ENCODE measurements around the gene TOGARAM1.

The TOGARAM1 gene

DNA sequence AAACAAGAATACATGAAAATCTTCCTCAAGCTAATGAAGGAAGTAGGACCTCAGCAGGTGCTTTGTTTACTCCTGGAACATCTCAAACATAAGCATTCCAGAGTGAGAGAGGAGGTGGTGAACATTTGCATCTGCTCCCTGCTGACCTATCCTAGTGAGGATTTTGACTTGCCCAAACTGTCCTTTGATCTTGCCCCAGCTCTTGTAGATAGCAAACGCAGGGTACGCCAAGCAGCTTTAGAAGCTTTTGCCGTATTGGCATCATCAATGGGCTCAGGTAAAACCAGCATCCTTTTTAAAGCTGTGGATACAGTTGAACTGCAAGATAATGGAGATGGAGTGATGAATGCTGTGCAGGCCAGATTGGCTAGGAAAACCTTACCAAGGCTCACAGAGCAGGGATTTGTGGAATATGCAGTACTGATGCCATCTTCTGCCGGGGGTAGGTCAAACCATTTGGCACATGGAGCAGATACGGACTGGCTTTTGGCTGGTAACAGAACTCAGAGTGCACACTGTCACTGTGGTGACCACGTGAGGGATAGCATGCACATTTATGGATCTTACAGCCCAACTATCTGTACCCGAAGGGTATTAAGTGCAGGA, 1.9 kb downstream of the TOGARAM1 start:
- no peak for DNase-seq (ENCODE audit: low read depth in 3 of 3)

DNA sequence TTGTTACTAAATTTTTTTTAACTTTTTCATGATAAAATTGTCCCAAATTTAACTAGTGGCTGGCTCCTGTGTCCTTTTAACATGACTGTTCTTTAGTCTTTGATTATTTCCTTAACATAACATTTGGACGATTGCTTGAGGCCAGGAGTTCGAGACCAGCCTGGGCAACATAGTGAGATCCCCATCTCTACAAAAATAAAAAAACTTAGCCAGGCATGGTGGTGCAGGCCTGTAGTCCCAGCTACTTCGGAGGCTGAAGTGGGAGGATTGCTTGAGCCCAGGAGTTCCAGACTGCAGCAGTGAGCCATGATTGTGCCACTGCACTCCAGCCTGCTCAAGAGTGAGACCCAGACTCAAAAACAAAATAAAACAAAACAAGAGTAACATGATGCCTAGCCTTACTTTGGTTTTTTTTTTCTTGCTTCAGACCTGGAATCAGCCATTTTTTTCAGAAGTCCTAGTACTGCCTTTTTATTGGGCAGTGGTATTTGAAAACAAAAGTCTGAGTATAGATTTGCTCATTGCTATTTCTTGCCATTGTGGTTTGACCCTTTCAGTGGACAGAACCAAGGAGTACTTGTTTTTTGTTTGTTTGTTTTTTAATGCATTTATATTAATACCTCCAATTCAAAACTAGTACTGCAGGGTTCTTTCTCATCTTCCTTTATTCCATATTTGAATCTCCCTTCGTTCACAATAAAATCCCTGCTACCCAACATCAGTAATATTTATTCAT, 4.8 kb downstream of the TOGARAM1 start:
- no peak for DNase-seq (ENCODE audit: low read depth in 3 of 3)

DNA sequence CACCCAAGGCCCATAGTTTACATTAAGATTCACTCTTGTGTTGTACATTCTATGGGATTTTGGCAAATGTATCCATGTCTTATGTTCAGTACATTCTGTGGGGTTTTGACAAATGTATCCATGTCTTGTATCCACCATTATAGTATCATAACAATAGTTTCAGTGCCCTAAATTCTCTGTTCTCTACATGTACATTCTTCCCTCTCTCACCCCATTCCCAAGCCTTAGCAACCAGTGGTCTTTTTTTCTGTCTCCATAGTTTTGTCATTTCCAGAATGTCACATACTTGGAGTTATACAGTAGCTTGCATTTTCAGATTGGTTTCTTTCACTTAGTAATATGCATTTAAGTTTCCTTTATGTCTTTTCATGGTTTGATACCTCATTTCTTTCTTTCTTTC, 6.7 kb downstream of the TOGARAM1 start:
- no peak for DNase-seq (ENCODE audit: low read depth in 3 of 3)

- no peak for DNase-seq (ENCODE audit: low read depth in 3 of 3)
Measured at GRCh38 chr14:44970907-44971306, 8.9 kb downstream of the TOGARAM1 start.

DNA sequence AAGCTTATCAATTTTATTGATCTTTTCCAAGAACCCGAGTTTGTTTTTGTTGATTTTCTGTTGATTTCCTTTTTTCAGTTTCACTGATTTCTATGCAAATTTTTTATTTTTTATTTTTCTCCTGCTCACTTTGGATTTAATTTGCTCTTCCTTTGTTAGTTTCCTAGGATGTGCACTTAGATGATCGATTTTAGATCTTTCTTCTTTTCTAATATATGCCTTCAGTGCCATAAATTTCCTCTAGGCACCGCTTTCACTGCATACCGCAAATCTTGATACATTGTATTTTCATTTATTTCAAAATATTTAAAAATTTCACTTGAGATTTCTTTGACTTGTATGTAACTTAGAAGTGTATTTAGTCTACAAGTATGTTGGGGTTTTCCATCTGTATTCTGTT, 9.5 kb downstream of the TOGARAM1 start:
- no peak for DNase-seq (ENCODE audit: low read depth in 3 of 3)

- DNase-seq (ENCODE audit: low read depth in 3 of 3), result no peak
Measured at GRCh38 chr14:44979273-44979672, 17.3 kb downstream of the TOGARAM1 start.

GRCh38 chr14:44979740-44980356, 17.9 kb downstream of the TOGARAM1 start:
- DNase-seq (ENCODE audit: low read depth in 3 of 3), result no peak

DNA sequence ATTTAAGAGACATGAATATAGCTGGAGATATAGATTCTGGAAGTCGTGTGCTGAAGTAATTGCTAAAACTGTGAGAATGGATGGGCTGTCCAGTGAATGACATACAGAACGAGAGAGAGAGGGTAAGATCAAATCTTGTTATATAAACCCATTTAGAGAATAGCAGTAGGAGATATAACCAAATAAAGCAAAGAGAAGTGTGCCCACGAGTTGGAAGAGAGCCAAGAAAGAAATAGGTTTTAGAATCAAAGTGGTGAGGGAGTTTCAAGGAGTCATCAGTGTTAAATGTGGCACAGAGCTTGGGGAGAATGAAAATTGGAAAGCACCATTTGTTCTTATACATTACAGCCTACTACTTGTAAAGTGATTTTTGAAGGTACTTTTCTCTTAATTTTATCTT, 19.2 kb downstream of the TOGARAM1 start:
- DNase-seq (ENCODE audit: low read depth in 3 of 3), result no peak

- no peak for DNase-seq (ENCODE audit: low read depth in 3 of 3)
Measured at GRCh38 chr14:44982594-44982993, 20.6 kb downstream of the TOGARAM1 start.

DNA sequence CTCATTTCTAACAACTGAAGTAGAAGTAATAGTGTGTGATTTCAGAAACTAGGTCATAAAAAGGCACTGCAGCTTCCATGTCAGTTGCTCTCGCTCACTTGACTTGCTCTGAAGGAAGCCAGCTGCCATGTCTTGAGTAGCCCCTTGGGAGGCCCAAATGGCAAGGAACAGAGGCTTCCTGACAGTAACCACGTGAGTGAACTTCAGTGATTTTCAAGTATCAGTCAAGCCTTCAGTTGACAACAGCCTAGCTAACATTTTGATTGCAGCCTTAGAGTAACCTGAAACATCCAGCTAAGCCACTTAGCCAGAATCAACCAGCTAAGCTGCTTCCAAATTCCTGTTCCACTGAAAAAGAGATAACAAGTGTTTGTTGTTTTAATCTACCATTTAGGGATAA, 26.7 kb downstream of the TOGARAM1 start:
- no peak for DNase-seq (ENCODE audit: low read depth in 3 of 3)

GRCh38 chr14:44989497-44990440, 27.8 kb downstream of the TOGARAM1 start:
- DNase-seq (ENCODE audit: low read depth in 3 of 3), result no peak

- no peak for DNase-seq (ENCODE audit: low read depth in 3 of 3)
Measured at GRCh38 chr14:44990533-44990932, 28.5 kb downstream of the TOGARAM1 start.

DNA sequence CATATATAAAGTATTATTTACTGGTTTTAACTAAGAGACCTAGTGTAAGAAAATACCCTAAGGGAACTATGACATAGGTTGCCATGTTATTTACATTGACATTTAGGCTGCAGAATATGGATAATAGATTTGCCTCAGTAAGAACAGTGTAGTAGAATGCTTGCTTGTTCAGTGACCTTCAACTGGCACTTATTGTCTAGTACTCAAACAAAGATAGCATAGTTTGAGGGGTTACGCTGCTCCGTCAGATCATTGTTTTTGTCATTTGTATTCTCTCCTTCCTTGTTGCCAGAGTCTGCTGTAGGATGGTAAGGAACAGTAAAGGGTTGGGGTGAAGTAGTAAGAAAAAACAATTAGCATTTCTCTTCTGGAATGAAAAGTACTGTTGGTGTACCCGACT, 33.2 kb downstream of the TOGARAM1 start:
- DNase-seq (ENCODE audit: low read depth in 3 of 3), result no peak

- no peak for DNase-seq (ENCODE audit: low read depth in 3 of 3)
Measured at GRCh38 chr14:44995770-44996294, 33.8 kb downstream of the TOGARAM1 start.

- DNase-seq (ENCODE audit: low read depth in 3 of 3), result no peak
Measured at GRCh38 chr14:45003924-45004323, 41.9 kb downstream of the TOGARAM1 start.

DNA sequence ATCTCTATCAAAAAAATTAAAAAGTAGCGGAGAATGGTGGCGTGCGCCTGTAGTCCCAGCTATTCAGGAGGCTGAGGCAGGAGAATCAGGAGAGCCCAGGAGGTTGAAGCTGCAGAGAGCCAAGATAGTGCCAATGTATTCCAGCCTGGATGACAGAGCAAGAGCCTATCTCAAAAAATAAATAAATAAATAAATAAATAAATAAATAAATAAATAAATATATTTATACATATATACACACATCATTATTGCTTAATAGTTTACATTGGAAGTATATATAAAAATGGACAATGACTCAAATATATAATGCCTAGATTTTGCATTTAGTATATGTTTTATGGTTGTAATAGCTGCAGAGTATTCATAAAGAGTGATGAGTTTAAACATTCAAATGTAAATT, 53.1 kb downstream of the TOGARAM1 start:
- DNase-seq (ENCODE audit: low read depth in 3 of 3), result no peak

DNA sequence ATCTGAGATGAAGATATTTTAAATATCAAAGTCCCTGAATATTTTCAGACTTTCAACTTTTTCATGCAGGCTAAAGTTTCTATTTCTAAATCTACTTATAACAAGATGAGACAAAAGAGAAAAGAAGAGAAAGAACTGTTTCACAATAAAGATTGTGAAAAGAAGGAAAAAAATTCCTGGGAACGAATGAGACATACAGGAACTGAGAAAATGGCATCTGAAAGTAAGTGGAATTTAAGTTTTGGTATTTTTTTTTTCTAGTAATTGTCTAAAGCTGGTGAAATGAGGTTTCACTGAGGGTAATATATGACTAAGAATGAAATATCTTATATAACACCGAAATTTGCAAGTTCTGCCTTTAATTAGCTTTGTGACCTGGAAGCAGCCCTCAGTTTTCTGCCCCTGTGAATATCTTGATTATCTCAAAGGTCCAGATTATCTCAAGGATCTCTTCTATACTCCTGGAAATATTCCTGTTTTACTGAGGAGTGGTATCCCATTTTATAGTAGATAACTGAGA, 66.2 kb downstream of the TOGARAM1 start:
- DNase-seq (ENCODE audit: low read depth in 3 of 3), result no peak

DNA sequence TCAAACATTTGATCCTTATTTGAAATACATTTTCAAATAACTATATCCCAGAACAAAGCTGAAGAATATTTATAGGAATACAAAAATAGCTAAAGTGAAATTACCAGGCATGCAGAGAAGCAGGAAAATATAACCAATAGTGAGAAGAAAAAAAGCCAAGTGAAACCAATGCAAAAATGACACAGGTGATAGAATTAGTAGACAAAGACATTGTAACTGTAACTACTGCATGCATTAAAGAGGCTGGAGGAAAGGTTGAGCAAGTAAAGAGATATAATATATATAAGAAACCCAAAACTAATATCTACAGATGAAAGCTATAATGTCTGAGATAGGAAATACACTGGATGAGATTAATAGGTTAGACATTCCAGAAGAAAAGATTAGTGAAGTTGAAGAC, 72.7 kb downstream of the TOGARAM1 start:
- no peak for DNase-seq (ENCODE audit: low read depth in 3 of 3)

- DNase-seq (ENCODE audit: low read depth in 3 of 3), result no peak
Measured at GRCh38 chr14:45038256-45038655, 76.3 kb downstream of the TOGARAM1 start.

GRCh38 chr14:45038865-45039264, 76.9 kb downstream of the TOGARAM1 start:
- no peak for DNase-seq (ENCODE audit: low read depth in 3 of 3)

DNA sequence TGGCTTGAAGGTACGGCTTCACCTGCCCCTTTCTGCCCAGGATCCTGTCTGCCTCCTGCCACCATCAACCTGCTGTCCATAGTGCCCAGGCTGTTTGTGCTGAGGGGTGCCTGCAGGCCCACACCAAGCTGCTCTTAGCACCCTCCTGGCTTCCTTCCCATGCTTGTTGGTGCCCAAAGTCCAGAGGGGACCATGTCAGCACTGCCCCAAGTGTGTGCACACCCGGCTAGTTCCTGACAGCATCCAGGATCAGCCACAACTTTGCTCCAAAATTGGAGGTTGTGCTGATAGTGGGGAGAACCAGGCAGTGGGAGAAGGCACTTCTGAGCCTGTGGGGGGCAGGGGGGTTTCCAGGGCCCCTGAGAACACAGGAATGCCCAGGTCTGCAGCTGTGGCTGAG, 77.4 kb downstream of the TOGARAM1 start:
- no peak for DNase-seq (ENCODE audit: low read depth in 3 of 3)

DNA sequence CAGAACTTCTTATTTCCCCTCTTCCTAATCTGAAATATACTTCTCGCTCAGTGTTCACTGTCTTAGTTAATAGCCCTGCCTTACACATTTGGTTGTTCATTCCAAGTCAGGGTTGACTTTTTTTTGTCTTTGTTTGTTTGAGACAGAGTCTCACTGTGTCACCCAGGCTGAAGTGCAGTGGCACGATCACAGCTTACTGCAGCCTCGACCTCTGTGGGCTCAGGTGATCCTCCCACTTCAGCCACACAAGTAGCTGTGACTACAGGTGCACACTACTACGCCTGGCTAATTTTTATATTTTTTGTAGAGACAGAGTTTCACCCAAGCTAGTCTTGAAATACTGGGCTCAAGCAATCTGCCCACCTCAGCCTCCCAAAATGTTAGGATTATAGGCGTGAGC, 79.7 kb downstream of the TOGARAM1 start:
- no peak for DNase-seq (ENCODE audit: low read depth in 3 of 3)
